GM12872 (cell line): ENCODE data around the gene FBXO27.

Experiments used
- TF ChIP-seq, protein P1 (sequence below): IDR thresholded peaks from 3 replicates; pipeline ENCODE4 v1.5.1; 2011; ENCODE audit warnings: low read depth, mild to moderate bottlenecking, low read length, moderate library complexity; ENCODE audit not compliant: insufficient read depth

FBXO27 gene

DNA sequence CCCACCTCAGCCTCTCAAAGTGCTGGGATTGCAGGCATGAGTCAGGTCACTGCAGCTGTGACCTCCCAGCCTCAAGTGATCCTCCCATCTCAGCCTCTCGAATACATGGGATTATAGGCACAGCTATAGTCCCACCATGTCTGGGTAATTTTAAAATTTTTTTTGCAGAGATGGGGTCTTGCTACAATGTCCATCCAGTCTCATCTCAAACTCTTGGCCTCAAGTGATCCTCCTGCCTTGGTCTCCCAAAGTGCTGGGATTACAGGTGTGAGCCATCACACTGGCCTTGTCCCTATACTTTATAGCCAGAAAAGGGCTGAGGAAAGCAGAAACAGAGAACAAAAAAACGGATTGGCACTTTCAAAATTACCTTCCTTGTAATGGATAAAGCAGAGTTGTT lies 4.8 kb upstream of the FBXO27 start:
- TF ChIP-seq, protein P1, sequence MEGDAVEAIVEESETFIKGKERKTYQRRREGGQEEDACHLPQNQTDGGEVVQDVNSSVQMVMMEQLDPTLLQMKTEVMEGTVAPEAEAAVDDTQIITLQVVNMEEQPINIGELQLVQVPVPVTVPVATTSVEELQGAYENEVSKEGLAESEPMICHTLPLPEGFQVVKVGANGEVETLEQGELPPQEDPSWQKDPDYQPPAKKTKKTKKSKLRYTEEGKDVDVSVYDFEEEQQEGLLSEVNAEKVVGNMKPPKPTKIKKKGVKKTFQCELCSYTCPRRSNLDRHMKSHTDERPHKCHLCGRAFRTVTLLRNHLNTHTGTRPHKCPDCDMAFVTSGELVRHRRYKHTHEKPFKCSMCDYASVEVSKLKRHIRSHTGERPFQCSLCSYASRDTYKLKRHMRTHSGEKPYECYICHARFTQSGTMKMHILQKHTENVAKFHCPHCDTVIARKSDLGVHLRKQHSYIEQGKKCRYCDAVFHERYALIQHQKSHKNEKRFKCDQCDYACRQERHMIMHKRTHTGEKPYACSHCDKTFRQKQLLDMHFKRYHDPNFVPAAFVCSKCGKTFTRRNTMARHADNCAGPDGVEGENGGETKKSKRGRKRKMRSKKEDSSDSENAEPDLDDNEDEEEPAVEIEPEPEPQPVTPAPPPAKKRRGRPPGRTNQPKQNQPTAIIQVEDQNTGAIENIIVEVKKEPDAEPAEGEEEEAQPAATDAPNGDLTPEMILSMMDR = no peak

DNA sequence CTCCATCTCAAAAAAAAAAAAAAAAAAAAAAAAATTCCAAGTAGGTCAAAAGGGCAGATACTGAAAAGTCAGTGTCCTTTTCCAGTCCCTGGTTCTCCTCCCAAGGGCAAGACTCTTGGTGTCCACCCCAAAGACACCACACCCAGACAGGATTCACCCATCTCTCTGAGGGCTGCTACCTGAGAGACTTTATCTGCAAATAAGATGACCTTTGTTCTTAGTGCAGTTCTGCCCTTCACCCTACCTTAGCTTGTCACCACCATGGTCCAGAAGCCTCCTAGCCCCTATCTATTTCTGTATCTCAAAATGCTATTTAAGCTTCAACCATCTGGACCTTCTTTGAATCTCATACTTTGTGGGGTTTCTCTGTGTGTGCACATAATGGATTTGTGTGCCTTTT lies 4.2 kb upstream of the FBXO27 start:
- TF ChIP-seq, protein P1 = no peak

DNA sequence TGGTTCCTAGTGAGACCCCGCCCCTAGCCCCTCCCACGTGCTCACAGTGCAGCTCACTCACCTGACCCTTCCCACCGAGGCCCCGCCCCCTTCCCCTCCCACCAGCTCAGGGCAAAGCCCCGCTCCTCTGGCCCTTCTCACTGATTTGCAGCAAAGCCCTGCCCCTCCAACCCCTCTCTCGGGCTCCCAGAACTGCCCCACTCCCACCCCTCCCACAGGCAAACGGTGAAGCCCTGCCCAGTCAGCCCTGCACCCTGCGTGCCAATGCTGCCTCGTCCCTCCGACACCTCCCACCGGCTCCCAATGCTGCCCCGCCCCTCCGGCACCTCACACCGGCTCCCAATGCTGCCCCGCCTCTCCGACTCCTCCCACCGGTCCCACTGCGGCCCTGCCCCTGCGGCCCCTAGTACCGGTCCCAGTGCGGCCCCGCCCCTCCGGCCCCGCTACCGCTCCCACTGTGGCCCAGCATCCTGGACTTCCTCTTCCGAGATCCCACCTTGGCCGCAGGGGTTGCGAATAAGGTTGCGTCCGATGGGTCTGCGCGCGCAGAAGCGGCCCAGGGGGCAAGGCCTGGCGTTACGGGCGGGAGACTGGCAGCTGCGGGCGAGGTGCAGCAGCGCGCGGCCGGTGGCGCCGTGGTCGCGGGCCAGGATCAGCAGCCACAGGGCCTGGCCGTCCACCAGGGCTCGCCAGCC lies 834 bp downstream of the FBXO27 start:
- TF ChIP-seq, protein P1 = no peak

DNA sequence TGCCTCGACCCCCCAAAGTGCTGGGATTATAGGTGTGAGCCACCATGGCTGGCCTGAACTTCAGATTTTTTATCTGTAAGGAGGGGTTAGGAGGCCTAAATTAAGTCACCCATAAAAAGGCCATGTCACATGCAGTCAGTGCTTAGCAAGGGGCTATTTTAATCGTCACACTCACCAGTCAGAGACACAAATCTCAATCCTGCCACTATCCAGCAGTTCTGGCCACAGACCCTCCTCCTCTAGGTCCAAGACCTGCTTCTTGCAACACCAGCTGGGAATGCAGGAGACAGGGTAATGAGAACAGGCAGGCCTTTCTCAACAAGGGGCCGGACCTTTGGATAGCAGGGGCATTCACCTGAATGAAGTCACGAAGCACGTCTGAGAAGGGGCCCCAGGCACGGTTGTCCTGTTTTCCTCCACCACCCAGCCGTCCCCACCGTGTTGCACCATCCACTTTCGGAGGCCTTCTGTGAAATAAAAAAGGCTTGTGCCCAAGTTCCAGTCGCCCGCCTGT lies 1.4 kb downstream of the FBXO27 start:
- TF ChIP-seq, protein P1 = no peak

DNA sequence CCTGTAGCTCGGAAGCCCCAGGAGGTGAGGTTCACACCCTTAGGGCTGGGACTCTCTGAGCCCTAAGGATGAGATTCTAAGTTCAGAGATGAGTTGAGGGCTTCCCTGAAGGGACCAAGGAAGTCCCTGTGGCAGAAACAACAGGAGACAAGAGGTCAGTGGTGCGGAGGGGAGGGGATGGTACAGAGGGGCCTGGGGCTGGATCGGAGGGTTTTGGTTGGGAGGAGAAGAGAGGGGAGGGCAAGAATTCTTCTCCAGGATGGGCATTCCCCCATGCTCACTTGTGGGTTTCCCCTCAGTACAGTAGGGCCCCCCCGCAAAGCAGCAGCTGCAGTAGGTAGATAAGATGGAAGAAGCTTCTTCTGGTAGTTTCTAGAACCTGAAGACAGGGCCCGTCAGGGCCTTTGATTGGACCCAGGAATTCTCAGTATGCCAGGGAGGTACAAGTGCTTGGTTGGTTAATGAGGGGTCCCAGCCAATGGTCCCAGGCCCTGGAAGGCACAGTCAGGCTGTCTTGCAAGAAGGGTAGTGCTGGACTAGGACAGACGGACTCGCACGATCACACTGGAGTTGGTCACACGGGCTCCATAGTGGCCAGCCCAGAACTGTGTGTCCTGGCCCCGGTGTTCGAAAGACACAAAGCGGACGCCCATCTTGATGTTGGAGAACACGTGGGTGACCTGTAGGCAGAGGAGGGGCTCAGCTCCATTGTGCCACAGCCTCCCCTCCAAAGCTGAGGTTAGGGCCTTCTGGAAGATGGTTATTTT lies 7.3 kb downstream of the FBXO27 start:
- TF ChIP-seq, protein P1 = no peak

DNA sequence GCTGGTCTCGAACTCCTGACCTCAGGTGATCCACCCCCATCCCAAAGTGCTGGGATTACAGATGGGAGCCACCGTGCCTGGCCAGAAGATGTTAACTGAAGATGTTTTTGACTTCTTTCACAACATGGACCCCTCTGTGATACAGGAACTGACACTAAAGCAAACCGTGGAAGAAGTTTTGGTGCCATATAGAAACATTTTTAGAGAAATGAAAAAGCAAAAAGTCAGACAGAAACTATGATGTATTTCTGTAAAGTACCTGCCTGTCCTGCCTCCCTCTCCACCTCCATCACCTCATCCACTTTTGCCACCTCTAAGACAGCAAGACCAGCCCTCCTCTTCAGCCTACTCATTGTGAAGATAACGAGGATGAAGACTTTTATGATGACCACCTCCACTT lies 11.3 kb downstream of the FBXO27 start:
- TF ChIP-seq, protein P1 = no peak

DNA sequence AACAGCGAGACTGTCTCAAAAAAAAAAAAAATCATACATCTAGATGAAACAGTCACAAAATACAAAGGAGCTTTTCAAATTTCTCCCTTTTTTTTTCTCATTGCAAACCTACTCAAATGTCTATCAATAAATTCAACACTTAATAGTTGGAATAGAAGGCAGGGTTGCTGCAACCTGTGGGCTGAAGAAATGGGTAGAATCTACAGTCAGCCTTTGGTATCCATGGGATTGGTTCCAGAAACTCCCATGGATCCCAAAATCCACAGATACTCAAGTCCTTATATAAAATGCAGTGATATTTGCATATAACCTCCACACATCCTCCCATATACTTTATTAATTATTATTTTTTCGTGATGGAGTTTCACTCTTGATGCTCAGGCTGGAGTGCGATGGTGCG lies 14.7 kb downstream of the FBXO27 start:
- TF ChIP-seq, protein P1 = no peak
